CD8-positive, alpha-beta memory T cell (primary cell): Measurements from ENCODE around the gene UCKL1. TPM values are rescaled to one million over a fixed set of nuclear protein-coding genes. Genes with fewer than 3 reads are reported as not detected.

Experiments used
- CTCF ChIA-PET: fragments of 350-600 bp; sonication (Branson Sonifier 250); formaldehyde crosslinking; loops from one replicate; lab custom pipeline; 2021; ENCODE audit warnings: antibody characterized with exemption; lab: Charles Lee
- POLR2A ChIA-PET: fragments of 350-600 bp; sonication (Branson Sonifier 250); formaldehyde crosslinking; loops from one replicate; lab custom pipeline; 2021; ENCODE audit warnings: antibody characterized with exemption; lab: Charles Lee
- DNase-seq, 5 donors: peaks; one replicate each; pipeline versions ENCODE4 v3.0.0 to v3.0.0-alpha.2; 2020 to 2022; ENCODE audit warnings: mixed read lengths in 1 of 5
- H3K27ac ChIP-seq: one replicate; pipeline ENCODE4 v1.7.0; 2013; ENCODE audit warnings: low read depth, mild to moderate bottlenecking, low read length, moderate library complexity
- H3K27me3 ChIP-seq: 2 replicates; pipeline ENCODE4 v1.7.0; 2013; ENCODE audit warnings: low read length, mild to moderate bottlenecking; ENCODE audit not compliant: insufficient read depth, poor library complexity, severe bottlenecking
- H3K36me3 ChIP-seq: 2 replicates; pipeline ENCODE4 v1.7.0; 2013; ENCODE audit warnings: mild to moderate bottlenecking, low read length, moderate library complexity; ENCODE audit not compliant: insufficient read depth
- H3K4me1 ChIP-seq: 2 replicates; pipeline ENCODE4 v1.7.0; 2013; ENCODE audit warnings: mild to moderate bottlenecking, low read length, moderate library complexity; ENCODE audit not compliant: insufficient read depth
- H3K4me3 ChIP-seq: 2 replicates; pipeline ENCODE4 v1.7.0; 2013; ENCODE audit warnings: mild to moderate bottlenecking, low read length
- H3K9me3 ChIP-seq: 2 replicates; pipeline ENCODE4 v1.7.0; 2013; ENCODE audit warnings: mild to moderate bottlenecking, low read length
- H3K27ac Mint-ChIP-seq, 8 donors: one replicate each; pipeline ENCODE4 v1.8.0; 2020 to 2021; ENCODE audit warnings: mixed read lengths in 8 of 8, mild to moderate bottlenecking in 6 of 8, inconsistent platforms in 3 of 8, moderate library complexity in 3 of 8
- H3K27me3 Mint-ChIP-seq, 2 donors: one replicate each; pipeline ENCODE4 v1.8.0; 2020 to 2021; ENCODE audit warnings: mixed read lengths in 2 of 2, mild to moderate bottlenecking in 1 of 2, moderate library complexity in 1 of 2
- H3K36me3 Mint-ChIP-seq, 3 donors: one replicate each; pipeline ENCODE4 v1.8.0; 2020 to 2021; ENCODE audit warnings: mixed read lengths in 3 of 3, inconsistent platforms in 1 of 3, mild to moderate bottlenecking in 1 of 3
- H3K4me1 Mint-ChIP-seq, 3 donors: one replicate each; pipeline ENCODE4 v1.8.0; 2020 to 2021; ENCODE audit warnings: mixed read lengths in 3 of 3, inconsistent platforms in 1 of 3, mild to moderate bottlenecking in 1 of 3
- H3K4me3 Mint-ChIP-seq, 7 donors: one replicate each; pipeline ENCODE4 v1.8.0; 2020 to 2021; ENCODE audit warnings: mixed read lengths in 7 of 7, mild to moderate bottlenecking in 6 of 7, moderate library complexity in 4 of 7, inconsistent platforms in 2 of 7
- H3K9me3 Mint-ChIP-seq, 5 donors: one replicate each; pipeline ENCODE4 v1.8.0; 2020 to 2022; ENCODE audit warnings: mixed read lengths in 5 of 5, mild to moderate bottlenecking in 3 of 5, moderate library complexity in 2 of 5, inconsistent platforms in 1 of 5
- polyA plus RNA-seq: library from polyadenylated mRNA; unstranded; fragments of 300-500 nt; fragmentation: Illumina TruSeq; gene quantifications from one replicate; pipeline ENCODE4 v1.2.3, GENCODE V29; 2021
- total RNA-seq, 2 experiments: library from RNA; stranded (reverse); gene quantifications; one replicate each; pipeline ENCODE4 v1.2.3, GENCODE V29; 2021

The UCKL1 gene
- total and polyA plus RNA-seq, 3 experiments from 2014 or later = 34.5 to 36.2 (median 35.7) TPM

- Histone ChIP-seq H3K9me3 (no peaks in the 10 kb centered on the region), H3K27ac (peak within 1 kb of the TSS; percentile 90), H3K36me3 (peaks cover 23% of the 10 kb centered on the region), H3K27me3 (no peaks in the 10 kb centered on the region), H3K4me3 (peak within 1 kb of the TSS; percentile 93), H3K4me1 (peaks cover 54% of the 10 kb centered on the region)
- no peaks in the 10 kb centered on the region for H3K27me3 Mint-ChIP-seq
- peak within 1 kb of the TSS; percentile 93 to 99 (median 96) for H3K27ac Mint-ChIP-seq
- no peaks in the 10 kb centered on the region for H3K9me3 Mint-ChIP-seq
- H3K4me3 Mint-ChIP-seq = peak within 1 kb of the TSS; percentile 89 to 95 (median 92)
- peak; percentile 92 to 96 (median 93) for DNase-seq
- peaks cover 16 to 52% (median 21%) of the 10 kb centered on the region in 3 donors for H3K36me3 Mint-ChIP-seq
- H3K4me1 Mint-ChIP-seq = peaks cover 58 to 71% (median 68%) of the 10 kb centered on the region in 3 donors
- CTCF ChIA-PET = interaction anchor here (0.8 to 2.5 kb wide), 31 partner anchors 8 to 461 kb away, joined by 3 to 57 read pairs (median 4); partner anchors contain the start of genes ARFRP1, C20orf204, LKAAEAR1 and OPRL1
- POLR2A ChIA-PET = interaction anchor here (0.5 to 3.4 kb wide), 12 partner anchors 12 to 242 kb away, joined by 3 to 18 read pairs (median 4); partner anchors contain the start of genes SLC2A4RG, TCEA2, TPD52L2 and UCKL1
Measured at GRCh38 chr20:63980806-63981728, 24.9 kb upstream of the UCKL1 start, which contains the start of gene PRPF6. Gene PRPF6 (plus strand): TSS chr20:63981132. CDS start chr20:63981246, 114 bp downstream.

GRCh38 chr20:63980317-63980805, 24.1 kb upstream of the UCKL1 start:
- no peaks in the 10 kb centered on the region for H3K9me3 Mint-ChIP-seq
- Histone ChIP-seq H3K27me3 (no peaks in the 10 kb centered on the region), H3K4me3 (peak overlapping the region; percentile 93), H3K27ac (peak overlapping the region; percentile 90), H3K36me3 (peaks cover 17% of the 10 kb centered on the region), H3K9me3 (no peaks in the 10 kb centered on the region), H3K4me1 (peaks cover 54% of the 10 kb centered on the region)
- no peaks in the 10 kb centered on the region for H3K27me3 Mint-ChIP-seq
- H3K4me3 Mint-ChIP-seq = peak overlapping the region; percentile 89 to 95 (median 92)
- POLR2A ChIA-PET = interaction anchor here (0.5 to 3.4 kb wide), 13 partner anchors 12 to 241 kb away, joined by 3 to 18 read pairs (median 4); partner anchors contain the start of genes SLC2A4RG, TCEA2, TPD52L2 and UCKL1
- H3K36me3 Mint-ChIP-seq = peaks cover 11 to 47% (median 16%) of the 10 kb centered on the region in 3 donors
- H3K4me1 Mint-ChIP-seq = peaks cover 59 to 70% (median 70%) of the 10 kb centered on the region in 3 donors
- peak overlapping the region; percentile 93 to 99 (median 96) for H3K27ac Mint-ChIP-seq
- peak in 2 of 5 donors; percentile 41 to 67 for DNase-seq
- CTCF ChIA-PET = interaction anchor here (0.8 to 2.5 kb wide), 30 partner anchors 8 to 460 kb away, joined by 3 to 57 read pairs (median 4); partner anchors contain the start of genes ARFRP1, C20orf204, LKAAEAR1 and OPRL1

GRCh38 chr20:63979557-63980316, 23.5 kb upstream of the UCKL1 start, which contains the start of gene SAMD10:
Gene SAMD10 (minus strand): TSS chr20:63979642. CDS start chr20:63979467, 175 bp downstream.
- H3K27ac ChIP-seq = peak within 1 kb of the TSS; percentile 90
- CTCF ChIA-PET = interaction anchor here (0.6 to 2.5 kb wide), 27 partner anchors 9 to 459 kb away, joined by 3 to 57 read pairs (median 4); partner anchors contain the start of genes ARFRP1, C20orf204, LKAAEAR1 and PPDPF
- H3K27me3 ChIP-seq = no peaks in the 10 kb centered on the region
- POLR2A ChIA-PET = interaction anchor here (0.6 to 3.4 kb wide), 12 partner anchors 11 to 240 kb away, joined by 3 to 18 read pairs (median 4); partner anchors contain the start of genes SLC2A4RG, TCEA2, TPD52L2 and UCKL1
- DNase-seq = peak; percentile 59 to 84 (median 65)
- no peaks in the 10 kb centered on the region for H3K9me3 Mint-ChIP-seq
- H3K36me3 ChIP-seq = peaks cover 12% of the 10 kb centered on the region
- H3K27me3 Mint-ChIP-seq = no peaks in the 10 kb centered on the region
- H3K36me3 Mint-ChIP-seq = peaks cover 10 to 43% (median 13%) of the 10 kb centered on the region in 3 donors
- H3K9me3 ChIP-seq = no peaks in the 10 kb centered on the region
- H3K27ac Mint-ChIP-seq = peak within 1 kb of the TSS; percentile 93 to 99 (median 96)
- peak within 1 kb of the TSS; percentile 89 to 95 (median 92) for H3K4me3 Mint-ChIP-seq
- H3K4me1 ChIP-seq = peaks cover 54% of the 10 kb centered on the region
- peaks cover 57 to 72% (median 69%) of the 10 kb centered on the region in 3 donors for H3K4me1 Mint-ChIP-seq
- H3K4me3 ChIP-seq = peak within 1 kb of the TSS; percentile 93

- peak overlapping the region in 4 of 8 donors; percentile 33 to 93 (median 80) for H3K27ac Mint-ChIP-seq
- H3K9me3 Mint-ChIP-seq = no peaks in the 10 kb centered on the region
- Histone ChIP-seq H3K9me3 (no peaks in the 10 kb centered on the region), H3K27ac (peak overlapping the region; percentile 45), H3K27me3 (no peaks in the 10 kb centered on the region), H3K4me1 (peaks cover 54% of the 10 kb centered on the region), H3K36me3 (peaks cover 10% of the 10 kb centered on the region), H3K4me3 (peak overlapping the region; percentile 64)
- peaks cover 6 to 41% (median 11%) of the 10 kb centered on the region in 3 donors for H3K36me3 Mint-ChIP-seq
- H3K4me3 Mint-ChIP-seq = peak overlapping the region; percentile 74 to 89 (median 86)
- H3K27me3 Mint-ChIP-seq = no peaks in the 10 kb centered on the region
- CTCF ChIA-PET = interaction anchor here (0.6 to 2.5 kb wide), 9 partner anchors 14 to 272 kb away, joined by 3 to 57 read pairs (median 9); partner anchors contain the start of genes ARFRP1, C20orf204, TPD52L2 and UCKL1
- DNase-seq = no peak
- peaks cover 52 to 69% (median 64%) of the 10 kb centered on the region in 3 donors for H3K4me1 Mint-ChIP-seq
- POLR2A ChIA-PET = interaction anchor here (0.6 to 2.5 kb wide), 3 partner anchors 23 to 90 kb away, joined by 3 to 18 read pairs (median 3); partner anchors contain the start of gene UCKL1
Measured at GRCh38 chr20:63979229-63979556, 23.0 kb upstream of the UCKL1 start.

GRCh38 chr20:63978319-63979228, 22.4 kb upstream of the UCKL1 start:
- Histone ChIP-seq H3K36me3 (peaks cover 10% of the 10 kb centered on the region), H3K9me3 (no peaks in the 10 kb centered on the region), H3K4me3 (peak overlapping the region; percentile 64), H3K4me1 (peaks cover 56% of the 10 kb centered on the region), H3K27me3 (no peaks in the 10 kb centered on the region), H3K27ac (peak overlapping the region; percentile 45)
- Mint-ChIP-seq H3K27me3 (no peaks in the 10 kb centered on the region), H3K4me3 (peak overlapping the region; percentile 74 to 89 (median 86)), H3K27ac (peak overlapping the region; percentile 78 to 95 (median 90)), H3K9me3 (no peaks in the 10 kb centered on the region), H3K4me1 (peaks cover 54 to 75% (median 70%) of the 10 kb centered on the region in 3 donors), H3K36me3 (peaks cover 6 to 41% (median 11%) of the 10 kb centered on the region in 3 donors)
- CTCF ChIA-PET = interaction anchor here (1.0 to 2.3 kb wide), 8 partner anchors 22 to 142 kb away, joined by 3 to 57 read pairs (median 7); partner anchors contain the start of genes C20orf204, TPD52L2 and UCKL1
- peak; percentile 37 to 62 (median 46) for DNase-seq
- POLR2A ChIA-PET = interaction anchor here (0.6 to 2.5 kb wide), 2 partner anchors 22 to 62 kb away, joined by 3 to 18 read pairs; partner anchors contain the start of gene UCKL1

- Mint-ChIP-seq H3K27ac (peak overlapping the region; percentile 76 to 95 (median 90)), H3K36me3 (peaks cover under 1 to 34% (median 12%) of the 10 kb centered on the region in 3 donors), H3K4me1 (peaks cover 51 to 74% (median 72%) of the 10 kb centered on the region in 3 donors), H3K27me3 (no peaks in the 10 kb centered on the region), H3K9me3 (no peaks in the 10 kb centered on the region), H3K4me3 (peak overlapping the region; percentile 74 to 89 (median 86))
- no peaks in the 10 kb centered on the region for H3K9me3 ChIP-seq
- DNase-seq = peak in 4 of 5 donors; percentile 19 to 70 (median 47)
- peaks cover 4% of the 10 kb centered on the region for H3K36me3 ChIP-seq
- H3K4me3 ChIP-seq = peak overlapping the region; percentile 64
- H3K4me1 ChIP-seq = peaks cover 55% of the 10 kb centered on the region
- peak overlapping the region; percentile 45 for H3K27ac ChIP-seq
- no peaks in the 10 kb centered on the region for H3K27me3 ChIP-seq
- POLR2A ChIA-PET = no interaction called here
- CTCF ChIA-PET = interaction anchor here (1.0 to 1.5 kb wide), 3 partner anchors 22 to 80 kb away, joined by 3 to 5 read pairs (median 3); partner anchors contain the start of gene UCKL1
Measured at GRCh38 chr20:63977739-63978276, 21.6 kb upstream of the UCKL1 start.
